Body of pancreas (tissue), 4 donors: ENCODE results near the gene ASAP3. TPM values are rescaled to one million over a fixed set of nuclear protein-coding genes. Genes with fewer than 3 reads are reported as not detected.

Experiments used
- ATAC-seq: fragments of 150-250 bp; one replicate; pipeline ENCODE4 v1.9.1; 2016
- DNase-seq, 4 donors: peaks; one replicate each; pipeline ENCODE4 v3.0.0-alpha.2; 2019
- H3K27ac ChIP-seq, 4 donors: fragments of 200-600 bp; sonication (generic); 1 replicate in 3 of 4; 2 replicates in 1 of 4; pipeline versions ENCODE4 v1.5.1 to v1.6.1; 2016 to 2019; ENCODE audit warnings: mild to moderate bottlenecking in 1 of 4, mixed read lengths in 1 of 4, moderate library complexity in 1 of 4
- H3K27me3 ChIP-seq, 2 donors: fragments of 200-600 bp; sonication (generic); one replicate each; pipeline ENCODE4 v1.6.0; 2016; ENCODE audit warnings: mild to moderate bottlenecking in 1 of 2
- H3K36me3 ChIP-seq, 2 donors: fragments of 200-600 bp; sonication (generic); replicated peaks in 1 of 2; 2 replicates each; pipeline ENCODE4 v1.5.1; 2016; ENCODE audit warnings: low read depth in 2 of 2; ENCODE audit not compliant: insufficient read depth in 1 of 2
- H3K4me1 ChIP-seq: fragments of 200-600 bp; sonication (generic); one replicate; pipeline ENCODE4 v1.6.0; 2016
- H3K4me3 ChIP-seq, 2 donors: fragments of 200-600 bp; sonication (generic); 1 replicate in 1 of 2; 2 replicates in 1 of 2; pipeline ENCODE4 v1.5.1; 2016 to 2019
- H3K9me3 ChIP-seq, 3 donors: fragments of 200-600 bp; sonication (generic); 1 replicate in 2 of 3; 2 replicates in 1 of 3; pipeline ENCODE4 v1.5.1; 2016
- POLR2A ChIP-seq, 3 donors: fragments of 450-650 bp; IDR thresholded peaks; one replicate each; pipeline ENCODE4 v1.6.1; 2016; ENCODE audit warnings: antibody characterized with exemption in 3 of 3, mild to moderate bottlenecking in 2 of 3
- WGBS, 2 donors: methylation state at CpG; one replicate each; pipeline ENCODE4 v1.1.5; 2017; 5-methylcytosine and 5-hydroxymethylcytosine counted together
- intact Hi-C: fragments of 100-400 bp; cut with DNase I; formaldehyde crosslinking; loops from one replicate; pipeline ENCODE4 v1.15.1; 2023
- total RNA-seq, 2 donors: library from RNA; depleted of rRNA; stranded (reverse); fragments of >200 nt; gene quantifications; one replicate each; pipeline ENCODE4 v1.1.0, GENCODE V29; 2016
- TF ChIP-seq, protein P1 (sequence below), 7 experiments: fragments of 450-650 bp in 4 of 7; fragments of 200-600 bp in 3 of 7; sonication (generic) in 3 of 7; IDR thresholded peaks; one replicate each; pipeline ENCODE4 v1.5.1; 2016 to 2019; ENCODE audit warnings: antibody characterized with exemption in 7 of 7

Gene ASAP3
- total RNA-seq, 2 donors from 2014 or later: 27.4 to 39.4 TPM

DNA sequence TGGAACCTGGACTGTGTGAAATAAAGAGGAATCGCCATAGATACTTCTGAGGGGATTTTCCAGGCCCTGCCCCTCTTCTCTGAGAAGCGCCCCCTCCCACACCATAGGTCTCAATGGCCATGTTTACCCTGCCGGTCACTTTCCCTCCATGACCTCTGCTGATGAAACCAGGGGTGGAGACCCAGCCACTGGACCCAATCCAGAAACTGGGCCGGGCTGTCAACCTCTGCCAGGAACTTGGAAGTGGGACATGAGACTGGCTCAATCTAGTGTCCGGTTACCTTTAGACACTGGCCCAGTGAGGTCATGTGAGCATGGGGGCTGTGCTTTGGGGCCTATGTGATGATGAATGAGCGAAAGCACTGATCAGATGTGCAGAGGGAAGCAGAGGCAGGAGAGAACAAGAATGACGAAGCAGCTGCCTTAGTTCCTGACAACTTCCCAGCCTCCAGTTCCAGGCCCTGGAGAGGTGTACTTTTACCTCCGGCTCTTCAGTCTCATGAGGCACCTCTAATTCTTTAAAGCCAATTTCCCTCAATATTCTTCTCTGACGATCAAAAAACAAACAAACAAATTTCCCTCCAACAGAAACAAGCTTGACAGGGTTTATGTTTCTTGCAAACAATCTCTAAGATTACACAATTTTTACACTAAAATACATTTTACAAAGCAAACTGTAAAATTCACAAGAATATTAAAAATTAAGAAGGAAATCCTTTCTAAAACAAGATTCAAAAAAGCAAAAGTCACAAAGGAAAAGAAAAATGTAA, 4.9 kb downstream of the ASAP3 start:
- intact Hi-C loops: no loop called here
- 5 to 13% methylated on average over 9 of the region's 9 CpGs for WGBS, 2 donors
- H3K36me3 ChIP-seq: no peaks in the 10 kb centered on the region
- H3K4me1 ChIP-seq: peaks cover 56% of the 10 kb centered on the region
- no peaks in the 10 kb centered on the region for H3K9me3 ChIP-seq
- DNase-seq (peak; percentile 81 to 91 (median 88)), ATAC-seq (peak; percentile 84)
- H3K27ac ChIP-seq: peak overlapping the region; percentile 52 to 86 (median 60)
- H3K27me3 ChIP-seq: no peaks in the 10 kb centered on the region
- H3K4me3 ChIP-seq: no peak overlapping the region
- peak in 2 of 3 donors; percentile 50 to 71 for TF ChIP-seq POLR2A (IDR thresholded peaks at IDR 0.05)
- TF ChIP-seq, protein P1, sequence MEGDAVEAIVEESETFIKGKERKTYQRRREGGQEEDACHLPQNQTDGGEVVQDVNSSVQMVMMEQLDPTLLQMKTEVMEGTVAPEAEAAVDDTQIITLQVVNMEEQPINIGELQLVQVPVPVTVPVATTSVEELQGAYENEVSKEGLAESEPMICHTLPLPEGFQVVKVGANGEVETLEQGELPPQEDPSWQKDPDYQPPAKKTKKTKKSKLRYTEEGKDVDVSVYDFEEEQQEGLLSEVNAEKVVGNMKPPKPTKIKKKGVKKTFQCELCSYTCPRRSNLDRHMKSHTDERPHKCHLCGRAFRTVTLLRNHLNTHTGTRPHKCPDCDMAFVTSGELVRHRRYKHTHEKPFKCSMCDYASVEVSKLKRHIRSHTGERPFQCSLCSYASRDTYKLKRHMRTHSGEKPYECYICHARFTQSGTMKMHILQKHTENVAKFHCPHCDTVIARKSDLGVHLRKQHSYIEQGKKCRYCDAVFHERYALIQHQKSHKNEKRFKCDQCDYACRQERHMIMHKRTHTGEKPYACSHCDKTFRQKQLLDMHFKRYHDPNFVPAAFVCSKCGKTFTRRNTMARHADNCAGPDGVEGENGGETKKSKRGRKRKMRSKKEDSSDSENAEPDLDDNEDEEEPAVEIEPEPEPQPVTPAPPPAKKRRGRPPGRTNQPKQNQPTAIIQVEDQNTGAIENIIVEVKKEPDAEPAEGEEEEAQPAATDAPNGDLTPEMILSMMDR (IDR thresholded peaks at IDR 0.05): no peak

DNA sequence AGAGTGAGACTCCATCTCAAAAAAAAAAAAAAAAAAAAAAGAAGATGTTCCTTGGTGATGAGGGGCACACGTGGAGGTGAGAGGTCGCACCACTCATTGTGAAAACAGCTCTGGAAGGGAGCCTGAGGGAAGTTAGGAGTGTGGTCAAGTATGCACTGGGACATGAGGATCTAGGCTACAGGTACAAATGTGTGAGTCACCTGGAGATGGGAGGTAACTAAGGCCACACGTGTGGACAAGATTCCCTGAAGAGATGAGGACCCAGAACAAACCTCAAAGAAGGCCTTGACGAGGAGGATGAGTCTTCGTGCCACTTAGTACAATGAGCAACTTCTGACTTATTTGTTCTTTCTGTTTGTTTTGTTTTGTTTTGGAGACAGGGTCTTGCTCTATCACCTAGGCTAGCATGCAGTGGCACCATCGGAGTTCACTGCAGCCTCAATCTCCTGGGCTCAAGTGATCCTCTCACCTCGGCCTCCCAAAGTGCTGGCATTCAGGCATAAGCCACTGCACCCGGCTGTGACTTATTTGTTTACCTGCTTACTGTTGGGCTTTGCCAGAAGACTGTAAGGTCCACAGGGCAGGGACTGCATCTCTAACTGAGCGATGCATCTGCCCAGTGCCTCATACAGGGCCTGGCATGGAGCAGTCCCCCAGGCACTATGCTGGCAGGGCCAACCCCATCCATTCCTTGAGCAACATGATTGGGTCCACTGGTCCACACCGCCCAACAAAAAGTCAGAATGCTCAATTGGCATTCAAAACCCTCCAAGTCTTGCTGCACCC, 6.4 kb downstream of the ASAP3 start:
- Histone ChIP-seq H3K4me1 (peaks cover 58% of the 10 kb centered on the region), H3K27me3 (no peaks in the 10 kb centered on the region), H3K9me3 (no peaks in the 10 kb centered on the region), H3K4me3 (no peak overlapping the region), H3K36me3 (no peaks in the 10 kb centered on the region), H3K27ac (peak overlapping the region in 1 of 4 donors; percentile 3)
- TF ChIP-seq, protein P1 (IDR thresholded peaks at IDR 0.05): no peak
- no peak for TF ChIP-seq POLR2A (IDR thresholded peaks at IDR 0.05)
- 86 to 87% methylated on average over 10 of the region's 10 CpGs for WGBS, 2 donors
- no peak for DNase-seq
- no peak for ATAC-seq
- intact Hi-C loops: no loop called here

DNA sequence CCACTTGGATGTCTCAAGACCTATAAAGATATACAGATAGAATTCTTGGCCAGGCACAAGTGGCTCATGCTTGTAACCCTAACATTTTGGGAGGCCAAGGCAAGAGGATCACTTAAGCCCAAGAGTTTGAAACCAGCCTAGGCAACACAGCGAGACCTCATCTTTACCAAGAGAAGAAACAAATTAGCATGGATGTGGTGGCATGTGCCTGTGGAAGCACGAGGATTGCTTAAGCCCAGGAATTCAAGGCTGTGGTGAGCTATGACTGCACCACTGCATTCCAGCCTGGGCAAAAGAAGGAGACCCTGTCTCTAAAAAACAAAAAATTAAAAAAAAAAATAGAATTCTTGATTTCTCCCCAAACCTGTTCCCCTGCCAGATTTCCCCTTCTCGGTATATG, 8.3 kb downstream of the ASAP3 start:
- no peaks in the 10 kb centered on the region for H3K9me3 ChIP-seq
- no peak for DNase-seq
- intact Hi-C loops: no loop called here
- no peak for TF ChIP-seq POLR2A (IDR thresholded peaks at IDR 0.05)
- TF ChIP-seq, protein P1 (IDR thresholded peaks at IDR 0.05): no peak
- no peaks in the 10 kb centered on the region for H3K36me3 ChIP-seq
- WGBS, 2 donors: 66 to 77% methylated on average over 3 of the region's 3 CpGs
- no peak for ATAC-seq
- no peaks in the 10 kb centered on the region for H3K27me3 ChIP-seq
- no peak overlapping the region for H3K4me3 ChIP-seq
- H3K27ac ChIP-seq: peak overlapping the region in 1 of 4 donors; percentile 29
- peaks cover 47% of the 10 kb centered on the region for H3K4me1 ChIP-seq

DNA sequence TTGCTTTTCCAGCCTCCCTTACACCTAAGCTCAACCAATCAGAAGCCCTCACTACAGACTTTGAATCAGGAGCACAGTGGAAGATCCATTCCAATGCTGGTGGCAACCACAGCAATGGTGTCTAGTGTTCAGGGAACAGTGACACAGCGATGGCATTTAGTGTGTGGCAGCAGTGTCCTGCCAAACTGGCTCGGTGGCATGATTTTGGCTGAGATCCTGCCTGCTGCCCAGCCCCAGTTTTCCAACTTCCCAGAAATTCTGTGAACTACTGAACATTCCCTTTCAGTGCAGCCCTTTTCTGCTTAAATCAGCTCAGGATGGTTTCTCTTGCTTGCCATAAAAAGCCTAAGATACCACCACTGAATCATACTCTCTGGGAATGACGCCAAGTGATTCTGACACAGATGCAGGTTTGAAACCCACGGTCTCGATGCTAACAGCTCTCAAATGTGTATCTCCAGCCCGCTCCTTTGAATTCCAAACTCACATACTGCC, 8.8 kb downstream of the ASAP3 start:
- DNase-seq (no peak), ATAC-seq (no peak)
- intact Hi-C loops: no loop called here
- WGBS, 2 donors: 49 to 61% methylated on average over 6 of the region's 6 CpGs
- TF ChIP-seq POLR2A (IDR thresholded peaks at IDR 0.05): no peak
- TF ChIP-seq, protein P1 (IDR thresholded peaks at IDR 0.05): no peak
- peak overlapping the region in 1 of 4 donors; percentile 29 for H3K27ac ChIP-seq
- H3K9me3 ChIP-seq: no peaks in the 10 kb centered on the region
- no peaks in the 10 kb centered on the region for H3K27me3 ChIP-seq
- no peaks in the 10 kb centered on the region for H3K36me3 ChIP-seq
- peaks cover 42% of the 10 kb centered on the region for H3K4me1 ChIP-seq
- no peak overlapping the region for H3K4me3 ChIP-seq
